T47D (cell line): Measurements from ENCODE around the gene DTX1.

Experiments
- DNase-seq, 2 experiments: peaks; one replicate each; pipeline versions ENCODE4 v3.0.0 to v3.0.0-alpha.2; 2011 to 2012; ENCODE audit warnings: low read depth in 1 of 2, low spot score in 1 of 2
- JUND ChIP-seq: IDR thresholded peaks from 2 replicates; pipeline ENCODE4 v1.6.1; 2012; ENCODE audit warnings: low read depth
- in situ Hi-C: cut with HindIII; loops from 2 replicates; pipeline ENCODE4 v1.10.0; 2016; ENCODE audit warnings: low sequenced_read_pairs, low pct_unique_long_range_greater_than_20kb

Gene DTX1

GRCh38 chr12:113059071-113059595, 2.6 kb downstream of the DTX1 start:
- in situ Hi-C loops = no loop called here
- no peak for DNase-seq
- no peak for TF ChIP-seq JUND

GRCh38 chr12:113060336-113060960, 3.9 kb downstream of the DTX1 start:
- no peak for DNase-seq
- in situ Hi-C loops = no loop called here
- TF ChIP-seq JUND = no peak

GRCh38 chr12:113061061-113061694, 4.6 kb downstream of the DTX1 start:
- in situ Hi-C loops = no loop called here
- no peak for DNase-seq
- TF ChIP-seq JUND = no peak

- DNase-seq = no peak
- no peak for TF ChIP-seq JUND
- in situ Hi-C loops = no loop called here
These were observed 6.2 kb downstream of the DTX1 start for GRCh38 chr12:113062502-113063395.

- in situ Hi-C loops = no loop called here
- DNase-seq = no peak
- no peak for TF ChIP-seq JUND
These were observed 7.1 kb downstream of the DTX1 start for GRCh38 chr12:113063396-113064350.

GRCh38 chr12:113064395-113065125, 8.0 kb downstream of the DTX1 start:
- no peak for DNase-seq
- in situ Hi-C loops = no loop called here
- TF ChIP-seq JUND = no peak

- DNase-seq = peak; percentile 52 to 84
- TF ChIP-seq JUND = no peak
- in situ Hi-C loops = no loop called here
These were observed 8.8 kb downstream of the DTX1 start for GRCh38 chr12:113065126-113066007.

- in situ Hi-C loops = no loop called here
- TF ChIP-seq JUND = no peak
- no peak for DNase-seq
These were observed 10.4 kb downstream of the DTX1 start for GRCh38 chr12:113066813-113067400.

GRCh38 chr12:113067987-113068935, 11.7 kb downstream of the DTX1 start:
- TF ChIP-seq JUND = no peak
- no peak for DNase-seq
- in situ Hi-C loops = no loop called here
